Astrocyte of the cerebellum (primary cell): ENCODE data around the gene RARS1.

ENCODE experiments used
- DNase-seq: peaks from one replicate; pipeline ENCODE4 v3.0.0-alpha.2; 2011; ENCODE audit warnings: low read depth
- H3K4me3 ChIP-seq: 2 replicates; pipeline ENCODE4 v1.5.1; 2011; ENCODE audit warnings: mild to moderate bottlenecking, low read depth, low read length, moderate library complexity
- in situ Hi-C: cut with HindIII; loops from 2 replicates; pipeline ENCODE4 v1.10.0; 2017; ENCODE audit warnings: low sequenced_read_pairs
- TF ChIP-seq, protein P1 (sequence below): IDR thresholded peaks from 2 replicates; pipeline ENCODE4 v1.5.1; 2012; ENCODE audit warnings: low read length, low read depth, moderate library complexity, mild to moderate bottlenecking; ENCODE audit errors: missing control alignments

RARS1 gene

DNA sequence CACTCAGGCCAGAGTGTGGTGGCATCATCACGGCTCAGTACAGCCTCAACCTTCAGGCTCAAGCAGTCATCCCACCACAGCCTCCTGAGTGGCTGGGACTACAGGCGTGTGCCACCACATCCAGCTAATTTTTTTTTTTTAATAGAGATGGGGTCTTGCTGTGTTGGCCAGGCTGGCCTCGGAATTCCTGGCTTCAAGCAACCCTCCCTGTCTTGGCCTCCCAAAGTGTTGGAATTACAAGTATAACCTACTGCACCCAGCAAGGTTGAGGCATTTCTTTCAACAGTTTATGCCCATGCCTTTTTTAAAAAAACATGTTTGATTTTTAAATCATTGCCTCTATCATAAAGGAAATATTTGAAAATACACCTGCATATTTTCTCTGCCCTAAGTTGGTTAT lies 2.8 kb downstream of the RARS1 start:
- in situ Hi-C loops: no loop called here
- no peak for DNase-seq
- TF ChIP-seq, protein P1, sequence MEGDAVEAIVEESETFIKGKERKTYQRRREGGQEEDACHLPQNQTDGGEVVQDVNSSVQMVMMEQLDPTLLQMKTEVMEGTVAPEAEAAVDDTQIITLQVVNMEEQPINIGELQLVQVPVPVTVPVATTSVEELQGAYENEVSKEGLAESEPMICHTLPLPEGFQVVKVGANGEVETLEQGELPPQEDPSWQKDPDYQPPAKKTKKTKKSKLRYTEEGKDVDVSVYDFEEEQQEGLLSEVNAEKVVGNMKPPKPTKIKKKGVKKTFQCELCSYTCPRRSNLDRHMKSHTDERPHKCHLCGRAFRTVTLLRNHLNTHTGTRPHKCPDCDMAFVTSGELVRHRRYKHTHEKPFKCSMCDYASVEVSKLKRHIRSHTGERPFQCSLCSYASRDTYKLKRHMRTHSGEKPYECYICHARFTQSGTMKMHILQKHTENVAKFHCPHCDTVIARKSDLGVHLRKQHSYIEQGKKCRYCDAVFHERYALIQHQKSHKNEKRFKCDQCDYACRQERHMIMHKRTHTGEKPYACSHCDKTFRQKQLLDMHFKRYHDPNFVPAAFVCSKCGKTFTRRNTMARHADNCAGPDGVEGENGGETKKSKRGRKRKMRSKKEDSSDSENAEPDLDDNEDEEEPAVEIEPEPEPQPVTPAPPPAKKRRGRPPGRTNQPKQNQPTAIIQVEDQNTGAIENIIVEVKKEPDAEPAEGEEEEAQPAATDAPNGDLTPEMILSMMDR: no peak
- H3K4me3 ChIP-seq: no peak overlapping the region

DNA sequence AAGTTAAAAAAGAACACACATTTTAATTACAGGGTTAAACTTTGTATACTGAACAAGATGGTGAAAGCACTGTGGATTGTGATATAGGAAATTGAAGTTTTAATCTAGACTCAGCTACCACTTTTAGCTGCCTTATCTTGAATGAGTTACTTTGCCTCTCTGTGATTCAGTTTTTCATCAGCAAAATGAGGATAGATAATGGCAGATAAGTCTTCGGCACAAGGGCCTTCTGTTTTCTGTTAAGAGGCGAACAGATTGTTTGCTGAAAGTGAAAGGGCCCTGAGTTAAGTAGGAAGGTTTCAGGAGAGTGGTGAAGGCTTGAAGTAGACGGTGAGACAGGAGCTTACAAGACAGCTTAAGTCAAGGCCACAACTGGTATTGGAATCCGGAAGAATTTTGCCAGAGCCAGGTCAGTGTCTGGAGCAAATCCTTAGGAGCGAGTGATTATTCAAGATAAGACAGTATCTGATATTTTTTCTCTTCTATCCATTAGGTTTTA lies 7.8 kb downstream of the RARS1 start:
- in situ Hi-C loops: no loop called here
- no peak for DNase-seq
- TF ChIP-seq, protein P1: no peak
- no peak overlapping the region for H3K4me3 ChIP-seq

DNA sequence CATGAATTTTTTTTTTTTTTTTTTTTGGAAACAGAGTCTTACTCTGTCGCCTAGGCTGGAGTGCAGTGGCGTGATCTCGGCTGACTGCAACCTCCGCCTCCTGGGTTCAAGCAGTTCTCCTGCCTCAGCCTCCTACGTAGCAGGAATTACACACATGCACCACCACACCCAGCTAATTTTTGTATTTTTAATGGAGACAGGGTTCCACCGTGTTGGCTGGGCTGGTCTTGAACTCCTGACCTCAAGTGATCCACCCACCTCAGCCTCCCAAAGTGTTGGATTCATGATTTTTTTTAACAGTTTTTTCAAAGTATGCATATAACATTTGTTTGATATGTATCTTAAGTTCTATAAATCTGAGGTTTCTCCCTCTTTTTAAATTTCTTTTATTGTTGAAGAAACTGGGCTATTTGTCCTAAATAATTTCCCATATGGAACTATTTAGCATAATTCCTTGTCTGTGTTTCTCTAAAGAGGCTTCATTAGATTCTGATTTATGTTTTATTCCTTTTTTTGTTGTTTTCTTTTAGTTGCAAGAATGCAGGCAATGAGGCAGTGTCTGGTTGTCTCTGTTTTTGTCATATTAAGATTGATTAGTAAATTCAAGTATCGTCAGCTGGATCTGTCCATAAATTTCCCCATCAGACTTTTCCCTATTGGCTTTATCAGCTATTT lies 16.4 kb downstream of the RARS1 start:
- in situ Hi-C loops: no loop called here
- no peak overlapping the region for H3K4me3 ChIP-seq
- DNase-seq: no peak
- TF ChIP-seq, protein P1: no peak

DNA sequence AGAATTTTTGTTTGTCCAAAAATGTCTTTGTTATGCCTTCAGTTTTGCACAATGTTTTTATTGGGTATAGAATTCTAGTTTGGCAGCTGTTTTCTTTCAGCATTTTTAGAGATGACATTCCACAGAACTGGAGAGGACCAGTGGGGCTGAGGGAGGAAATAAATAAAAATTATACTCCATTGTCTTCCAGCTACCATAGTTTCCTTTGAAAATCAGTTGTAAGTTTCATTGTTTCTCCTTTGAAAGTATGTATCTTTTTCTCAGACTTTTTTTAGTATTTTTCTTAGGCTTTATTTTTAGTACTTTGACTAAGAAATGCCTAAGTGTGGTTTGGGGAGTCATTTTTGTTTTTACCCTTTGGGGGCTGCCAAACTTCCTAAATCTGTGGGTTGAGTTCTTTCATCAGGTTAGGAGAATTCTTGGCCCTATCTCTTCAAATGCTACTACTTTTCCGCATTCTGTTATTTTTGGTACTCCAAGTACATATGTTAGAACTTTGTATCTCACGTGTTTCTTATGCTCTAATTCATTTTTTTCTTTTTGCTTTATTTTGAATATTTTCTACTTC lies 27.7 kb downstream of the RARS1 start:
- no peak for DNase-seq
- in situ Hi-C loops: no loop called here
- no peak overlapping the region for H3K4me3 ChIP-seq
- TF ChIP-seq, protein P1: no peak

DNA sequence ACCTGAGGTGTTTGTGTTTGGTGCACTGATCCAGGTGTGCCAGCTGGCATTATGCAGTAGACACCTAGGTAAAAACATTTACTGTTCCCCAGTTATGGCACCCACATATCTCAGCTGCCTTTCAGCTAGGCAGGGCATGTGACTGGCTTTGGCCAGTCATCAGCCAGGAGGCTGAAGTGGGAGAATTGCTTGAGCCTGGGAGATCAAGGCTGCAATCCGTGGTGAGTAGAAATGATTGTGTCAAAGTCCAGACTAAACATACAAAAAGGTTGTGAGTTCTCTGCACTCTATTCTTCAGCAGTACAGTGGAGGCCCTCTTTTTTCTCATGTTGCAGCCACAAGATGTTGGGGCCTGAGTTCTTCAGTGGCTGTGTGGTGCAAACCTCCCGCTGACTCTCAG lies 39.6 kb downstream of the RARS1 start:
- in situ Hi-C loops: no loop called here
- DNase-seq: no peak
- TF ChIP-seq, protein P1: no peak
- H3K4me3 ChIP-seq: no peak overlapping the region

DNA sequence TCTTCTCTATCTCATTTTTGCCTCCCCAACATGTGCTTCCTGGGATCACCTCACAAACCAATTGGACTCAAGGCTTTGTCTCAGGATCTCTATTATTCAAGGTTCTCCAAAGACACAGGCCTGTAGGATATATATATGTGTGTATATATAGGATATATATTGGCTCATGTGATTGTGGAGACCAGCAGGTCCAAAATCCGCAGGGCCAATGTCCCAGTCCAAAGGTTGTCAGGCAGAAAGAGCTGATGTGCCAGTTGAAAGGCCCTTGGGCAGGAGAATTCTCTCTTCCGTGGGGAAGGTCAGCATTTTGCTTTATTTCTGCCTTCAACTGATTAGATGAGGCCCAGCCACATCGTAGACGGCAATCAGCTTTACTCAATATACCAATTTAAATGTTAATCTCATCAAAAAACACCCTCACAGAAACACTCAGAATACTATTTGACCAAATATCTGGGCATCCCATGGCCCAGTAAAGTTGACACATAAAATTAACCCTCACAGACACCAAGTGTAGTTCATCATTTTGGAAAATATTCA lies 41.6 kb downstream of the RARS1 start:
- H3K4me3 ChIP-seq: no peak overlapping the region
- DNase-seq: no peak
- in situ Hi-C loops: no loop called here
- TF ChIP-seq, protein P1: no peak
